SK-N-MC (cell line): ENCODE data around the gene MYOM3.

Source experiments
- EZH2 ChIP-seq: fragments of 200-600 bp; sonication (generic); IDR thresholded peaks from one replicate; pipeline ENCODE4 v1.6.1; 2017; ENCODE audit warnings: antibody characterized with exemption
- FOXP2 ChIP-seq: optimal IDR thresholded peaks from 2 replicates; pipeline ENCODE3; 2011; ENCODE audit warnings: mild to moderate bottlenecking, moderate library complexity; ENCODE audit not compliant: insufficient read depth; ENCODE audit errors: extremely low read length, control extremely low read depth
- POLR2AphosphoS5 ChIP-seq: IDR thresholded peaks from 2 replicates; pipeline ENCODE4 v1.6.1; 2012; ENCODE audit warnings: mild to moderate bottlenecking, low read depth, low read length, borderline replicate concordance

DNA sequence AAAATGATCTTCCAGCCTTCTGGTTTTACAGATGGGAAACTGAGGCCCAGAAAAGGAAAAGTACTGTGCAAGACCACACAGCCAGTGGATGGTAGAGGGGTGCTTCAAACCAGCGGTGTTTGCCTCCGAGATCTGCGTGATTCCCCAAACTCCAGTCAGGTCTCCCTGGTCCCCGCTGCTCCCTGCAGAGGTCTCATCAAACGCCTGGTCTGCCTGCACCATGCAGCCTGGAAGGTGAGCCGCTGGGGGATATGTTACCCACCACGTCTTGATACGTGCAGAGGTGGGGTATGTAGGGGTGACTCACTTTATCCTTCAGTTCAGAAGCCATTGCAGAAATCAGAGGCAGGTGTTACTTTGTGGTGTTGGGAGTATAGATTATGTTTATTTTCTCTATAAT lies 56.3 kb downstream of the MYOM3 start:
- TF ChIP-seq EZH2 (no peak), POLR2AphosphoS5 (no peak), FOXP2 (no peak)
